Measurements from ENCODE around the gene PECR. TPM values are rescaled to one million over a fixed set of nuclear protein-coding genes. Genes with fewer than 3 reads are reported as not detected.
A peak's percentile ranks its signal among the peaks of the same experiment; 100 is the strongest.

PECR gene
- total RNA-seq, 1 experiment from 2014 or later = 16.3 TPM

- ATAC-seq = no peak
- no peak overlapping the region for H3K4me2 ChIP-seq (ENCODE audit: low read length)
- H3K4me1 ChIP-seq (ENCODE audit: control insufficient read depth in 1 of 2, insufficient read depth in 2 of 2, low read length in 2 of 2) = peaks cover 7 to 25% of the 10 kb centered on the region in 2 experiments; a peak in 3 of 4 replicates
- no peak overlapping the region for H3K9ac ChIP-seq (ENCODE audit: low read length)
- no peaks in the 10 kb centered on the region for H3K9me2 ChIP-seq (ENCODE audit: insufficient read depth)
- POLR2A ChIA-PET = no interaction called here
- peaks cover 88% of the 10 kb centered on the region for H3K79me2 ChIP-seq (ENCODE audit: insufficient read depth, low read length)
- no peaks in the 10 kb centered on the region for H3K9me3 ChIP-seq (ENCODE audit: control insufficient read depth in 1 of 2, insufficient read depth in 1 of 2, low read depth in 1 of 2, low read length in 2 of 2)
- no peak for TF ChIP-seq ELF1 (IDR thresholded peaks at IDR 0.05; ENCODE audit: borderline replicate concordance, low read depth)
- TF ChIP-seq POLR2AphosphoS5 (IDR thresholded peaks at IDR 0.05; ENCODE audit: low read depth, low read length) = no peak
- no peak for TF ChIP-seq ATF3 (IDR thresholded peaks at IDR 0.05)
- no peak for TF ChIP-seq RAD21 (IDR thresholded peaks at IDR 0.05; ENCODE audit: low read depth)
- no peak for TF ChIP-seq SP1 (IDR thresholded peaks at IDR 0.05; ENCODE audit: low read depth)
- no peak for TF ChIP-seq EGR1 (IDR thresholded peaks at IDR 0.05; ENCODE audit: low read depth)
- TF ChIP-seq CEBPB (IDR thresholded peaks at IDR 0.05; ENCODE audit: low read depth) = no peak
- TF ChIP-seq POLR2A (IDR thresholded peaks at IDR 0.05; ENCODE audit: borderline replicate concordance, extremely low read depth, insufficient read depth, insufficient read length) = no peak
- no peak for TF ChIP-seq FOSL1 (IDR thresholded peaks at IDR 0.05; ENCODE audit: low read depth)
- no peak for TF ChIP-seq YY1 (IDR thresholded peaks at IDR 0.05; ENCODE audit: extremely low read depth, insufficient replicate concordance, low read depth, low read length)
- no TSS peak for BruUV-seq (replicated peaks)
- H3K4me3 ChIP-seq (replicated peaks in 1 of 2; ENCODE audit: low read depth in 1 of 2, low read length in 2 of 2) = no peak overlapping the region
- DNase-seq (ENCODE audit: low read depth, low spot score) = no peak
- no peak overlapping the region for H2AFZ ChIP-seq (ENCODE audit: low read depth, low read length, poor library complexity, severe bottlenecking)
- intact Hi-C loops (cut with micrococcal nuclease) = loop anchor here (5.0 kb wide), 2 partner anchors 289 to 389 kb away; no protein-coding TSS in a partner anchor
- peak overlapping the region; percentile 23; the same call in 1 of the 2 replicates for H3K27ac ChIP-seq (ENCODE audit: low read depth, low read length)
- H3K27me3 ChIP-seq (ENCODE audit: insufficient read depth, low read length) = no peaks in the 10 kb centered on the region
- peaks cover 30% of the 10 kb centered on the region; the same call in 1 of the 2 replicates for H4K20me1 ChIP-seq (ENCODE audit: insufficient read depth)
- H3K36me3 ChIP-seq (ENCODE audit: control insufficient read depth in 1 of 2, insufficient read depth in 2 of 2, low read length in 2 of 2) = peaks cover 41 to 72% of the 10 kb centered on the region in 2 experiments
- RAD21 ChIA-PET (ENCODE audit: low non-redundant PET in 1 of 2, low total read pairs in 2 of 2, uncharacterized antibody in 2 of 2, unreplicated experiment in 2 of 2) = no interaction called here
- CTCF ChIA-PET = interaction anchor here (1.2 kb wide), 2 partner anchors 12 to 32 kb away, joined by 4 to 8 read pairs; partner anchors contain the start of genes PECR and TMEM169
Measured at GRCh38 chr2:216113572-216113971, 32.0 kb upstream of the PECR start.

- H3K79me2 ChIP-seq (ENCODE audit: insufficient read depth, low read length) = peaks cover 82% of the 10 kb centered on the region
- no peak overlapping the region for H2AFZ ChIP-seq (ENCODE audit: low read depth, low read length, poor library complexity, severe bottlenecking)
- H3K4me2 ChIP-seq (ENCODE audit: low read length) = no peak overlapping the region
- intact Hi-C loops (cut with micrococcal nuclease) = loop anchor here (5.0 kb wide), 2 partner anchors 289 to 389 kb away; no protein-coding TSS in a partner anchor
- H3K4me3 ChIP-seq (replicated peaks in 1 of 2; ENCODE audit: low read depth in 1 of 2, low read length in 2 of 2) = no peak overlapping the region
- no peak for ATAC-seq
- peaks cover 24% of the 10 kb centered on the region; the same call in 1 of the 2 replicates for H4K20me1 ChIP-seq (ENCODE audit: insufficient read depth)
- CTCF ChIA-PET = interaction anchor here (1.2 kb wide), 1 partner anchor 90 kb away, joined by 3 read pairs; no protein-coding TSS in a partner anchor
- H3K9me2 ChIP-seq (ENCODE audit: insufficient read depth) = no peaks in the 10 kb centered on the region
- BruUV-seq (replicated peaks) = no TSS peak
- POLR2A ChIA-PET = no interaction called here
- H3K36me3 ChIP-seq (ENCODE audit: control insufficient read depth in 1 of 2, insufficient read depth in 2 of 2, low read length in 2 of 2) = peaks cover 36 to 66% of the 10 kb centered on the region in 2 experiments
- peaks cover 7 to 30% of the 10 kb centered on the region in 2 experiments; a peak in 3 of 4 replicates for H3K4me1 ChIP-seq (ENCODE audit: control insufficient read depth in 1 of 2, insufficient read depth in 2 of 2, low read length in 2 of 2)
- TF ChIP-seq YY1 (IDR thresholded peaks at IDR 0.05; ENCODE audit: extremely low read depth, insufficient replicate concordance, low read depth, low read length) = no peak
- no peak for TF ChIP-seq ZFX (IDR thresholded peaks at IDR 0.05)
- TF ChIP-seq SRF (IDR thresholded peaks at IDR 0.05; ENCODE audit: low read depth) = no peak
- no peak for TF ChIP-seq EZH2 (IDR thresholded peaks at IDR 0.05)
- TF ChIP-seq EGR1 (IDR thresholded peaks at IDR 0.05; ENCODE audit: low read depth) = no peak
- TF ChIP-seq POLR2AphosphoS5 (IDR thresholded peaks at IDR 0.05; ENCODE audit: low read depth, low read length) = no peak
- TF ChIP-seq ZNF274 (IDR thresholded peaks at IDR 0.05; ENCODE audit: low read depth, low read length) = no peak
- TF ChIP-seq TCF7L2 (IDR thresholded peaks at IDR 0.05; ENCODE audit: borderline replicate concordance, extremely low read depth, insufficient read depth, insufficient read length) = no peak
- no peak for TF ChIP-seq CBX3 (IDR thresholded peaks at IDR 0.05; ENCODE audit: low read depth)
- DNase-seq (ENCODE audit: low read depth, low spot score) = no peak
- H3K27me3 ChIP-seq (ENCODE audit: insufficient read depth, low read length) = no peaks in the 10 kb centered on the region
- H3K27ac ChIP-seq (ENCODE audit: low read depth, low read length) = no peak overlapping the region
- no peak overlapping the region for H3K9ac ChIP-seq (ENCODE audit: low read length)
- RAD21 ChIA-PET (ENCODE audit: low non-redundant PET in 1 of 2, low total read pairs in 2 of 2, uncharacterized antibody in 2 of 2, unreplicated experiment in 2 of 2) = no interaction called here
- H3K9me3 ChIP-seq (ENCODE audit: control insufficient read depth in 1 of 2, insufficient read depth in 1 of 2, low read depth in 1 of 2, low read length in 2 of 2) = no peaks in the 10 kb centered on the region
Measured at GRCh38 chr2:216112926-216113325, 31.3 kb upstream of the PECR start.
